GM23338 (cell line): ENCODE measurements around the gene PPIF. TPM values are rescaled to one million over a fixed set of nuclear protein-coding genes. Genes with fewer than 3 reads are reported as not detected.

Source experiments
- ATAC-seq: fragments of 200-7000 bp; cut with Tn5 transposase; 3 replicates; pipeline ENCODE4 v1.9.1; 2020
- DNase-seq: peaks from one replicate; pipeline ENCODE4 v3.0.0-alpha.2; 2015; ENCODE audit warnings: low spot score
- H2AFZ ChIP-seq: fragments of 200-600 bp; sonication (generic); 2 replicates; pipeline ENCODE4 v1.8.0; 2016; ENCODE audit warnings: antibody characterized with exemption, mild to moderate bottlenecking, moderate library complexity
- H3F3A ChIP-seq: fragments of 200-600 bp; sonication (generic); replicated peaks from 2 replicates; pipeline ENCODE4 v1.8.0; 2017; ENCODE audit warnings: antibody characterized with exemption, mixed run types, low read depth
- H3K27ac ChIP-seq: fragments of 200-600 bp; sonication (generic); 2 replicates; pipeline ENCODE4 v1.6.1; 2016; ENCODE audit warnings: low read depth
- H3K27me3 ChIP-seq: fragments of 200-600 bp; sonication (generic); 2 replicates; pipeline ENCODE4 v1.8.0; 2016; ENCODE audit warnings: mild to moderate bottlenecking, mixed run types, moderate library complexity; ENCODE audit not compliant: insufficient read depth
- H3K36me3 ChIP-seq: fragments of 200-600 bp; sonication (generic); 2 replicates; pipeline ENCODE4 v1.8.0; 2016; ENCODE audit warnings: mild to moderate bottlenecking; ENCODE audit not compliant: insufficient read depth
- H3K4me1 ChIP-seq: fragments of 200-600 bp; sonication (generic); 2 replicates; pipeline ENCODE4 v1.8.0; 2016; ENCODE audit warnings: mild to moderate bottlenecking, moderate library complexity; ENCODE audit not compliant: insufficient read depth
- H3K4me2 ChIP-seq: fragments of 200-600 bp; sonication (generic); 2 replicates; pipeline ENCODE4 v1.7.1; 2017; ENCODE audit warnings: mixed run types
- H3K4me3 ChIP-seq: fragments of 200-600 bp; sonication (generic); 2 replicates; pipeline ENCODE4 v1.6.1; 2016; ENCODE audit warnings: mixed run types
- H3K79me2 ChIP-seq: fragments of 200-600 bp; sonication (generic); replicated peaks from 2 replicates; pipeline ENCODE4 v1.8.0; 2017; ENCODE audit warnings: mild to moderate bottlenecking; ENCODE audit not compliant: insufficient read depth
- H3K9me2 ChIP-seq: fragments of 200-600 bp; sonication (generic); 2 replicates; pipeline ENCODE4 v1.8.0; 2017; ENCODE audit not compliant: insufficient read depth
- H4K20me1 ChIP-seq: fragments of 200-600 bp; sonication (generic); replicated peaks from 2 replicates; pipeline ENCODE4 v1.8.0; 2017; ENCODE audit warnings: mild to moderate bottlenecking; ENCODE audit not compliant: insufficient read depth
- H3K27ac Mint-ChIP-seq: 2 replicates; pipeline ENCODE4 v1.8.0; 2020; ENCODE audit warnings: inconsistent platforms, mild to moderate bottlenecking, moderate library complexity, mixed read lengths
- H3K27me3 Mint-ChIP-seq: 3 replicates; pipeline ENCODE4 v1.8.0; 2022; ENCODE audit warnings: low read depth, mild to moderate bottlenecking, moderate library complexity, mixed read lengths, inconsistent platforms; ENCODE audit not compliant: insufficient read depth, poor library complexity
- H3K36me3 Mint-ChIP-seq: 3 replicates; pipeline ENCODE4 v1.8.0; 2021; ENCODE audit warnings: low read depth, mild to moderate bottlenecking, inconsistent platforms, moderate library complexity, mixed read lengths
- H3K4me1 Mint-ChIP-seq: 3 replicates; pipeline ENCODE4 v1.8.0; 2020; ENCODE audit warnings: mild to moderate bottlenecking, inconsistent platforms, mixed read lengths
- H3K4me3 Mint-ChIP-seq: 3 replicates; pipeline ENCODE4 v1.8.0; 2021; ENCODE audit warnings: moderate library complexity, mild to moderate bottlenecking, inconsistent platforms, mixed read lengths
- H3K9me3 Mint-ChIP-seq: 3 replicates; pipeline ENCODE4 v1.8.0; 2020; ENCODE audit warnings: moderate library complexity, mild to moderate bottlenecking, inconsistent platforms, mixed read lengths
- ETS1 ChIP-seq: IDR thresholded peaks from 2 replicates; pipeline ENCODE4 v1.6.1; 2016; ENCODE audit warnings: antibody characterized with exemption
- EZH2 ChIP-seq: fragments of 200-600 bp; sonication (generic); IDR thresholded peaks from one replicate; pipeline ENCODE4 v1.8.0; 2017; ENCODE audit warnings: antibody characterized with exemption, mild to moderate bottlenecking, low read depth; ENCODE audit not compliant: unreplicated experiment
- JUNB ChIP-seq: IDR thresholded peaks from one replicate; pipeline ENCODE4 v1.6.1; 2016; ENCODE audit warnings: antibody characterized with exemption; ENCODE audit not compliant: unreplicated experiment
- NANOG ChIP-seq: IDR thresholded peaks from 2 replicates; pipeline ENCODE4 v1.6.1; 2016; ENCODE audit warnings: antibody characterized with exemption, borderline replicate concordance
- POLR2AphosphoS5 ChIP-seq: IDR thresholded peaks from 2 replicates; pipeline ENCODE4 v1.6.1; 2016; ENCODE audit warnings: antibody characterized with exemption, low read depth
- REST ChIP-seq: IDR thresholded peaks from one replicate; pipeline ENCODE4 v1.6.1; 2018; ENCODE audit warnings: antibody characterized with exemption; ENCODE audit not compliant: unreplicated experiment
- STAT1 ChIP-seq: IDR thresholded peaks from one replicate; pipeline ENCODE4 v1.6.1; 2016; ENCODE audit warnings: antibody characterized with exemption; ENCODE audit not compliant: unreplicated experiment
- ZNF462 ChIP-seq: fragments of 250-450 bp; sonication (Bioruptor Pico); IDR thresholded peaks from 2 replicates; pipeline ENCODE4 v1.5.0; 2020; ENCODE audit warnings: mild to moderate bottlenecking, moderate library complexity
- polyA plus RNA-seq: library from polyadenylated mRNA; unstranded; fragments of >200 nt; fragmentation: Nextera tagmentation; extraction: Ambion mirVana; gene quantifications from 2 replicates; pipeline ENCODE4 v1.2.1, GENCODE V29; 2016
- total RNA-seq: library from RNA; depleted of rRNA; stranded (reverse); fragments of >200 nt; shearing (Covaris generic); gene quantifications from 2 replicates; pipeline ENCODE4 v1.2.3, GENCODE V29; 2014

PPIF gene
- total and polyA plus RNA-seq, 2 experiments from 2014 or later, result 32.1 to 43.6 TPM

- TF ChIP-seq ZNF462 (CRISPR knock-in tag), result no peak
- TF ChIP-seq POLR2AphosphoS5, result no peak
- TF ChIP-seq JUNB, result no peak
Measured at GRCh38 chr10:79349072-79349491, 1.8 kb downstream of the PPIF start (continued).

GRCh38 chr10:79349766-79350406, 2.6 kb downstream of the PPIF start:
- H3K27ac Mint-ChIP-seq, result no peak overlapping the region
- ATAC-seq, result no peak

More at GRCh38 chr10:79349766-79350406, 2.6 kb downstream of the PPIF start:
- Histone ChIP-seq H3K79me2 (peaks cover 11% of the 10 kb centered on the region), H3K27ac (no peak overlapping the region), H3F3A (peaks cover 7% of the 10 kb centered on the region), H4K20me1 (peaks cover 16% of the 10 kb centered on the region; the same call in 1 of the 2 replicates), H3K9me2 (no peaks in the 10 kb centered on the region), H3K4me3 (no peak overlapping the region), H3K36me3 (no peaks in the 10 kb centered on the region; the same call in 1 of the 2 replicates), H3K27me3 (no peaks in the 10 kb centered on the region), H3K4me2 (no peak overlapping the region), H3K4me1 (peaks cover 7% of the 10 kb centered on the region), H2AFZ (no peak overlapping the region)
- peaks cover 57% of the 10 kb centered on the region for H3K36me3 Mint-ChIP-seq
- H3K4me3 Mint-ChIP-seq, result no peak overlapping the region
- peaks cover 11% of the 10 kb centered on the region; the same call in 1 of the 3 replicates for H3K4me1 Mint-ChIP-seq
- no peaks in the 10 kb centered on the region for H3K9me3 Mint-ChIP-seq
- DNase-seq, result no peak
- TF ChIP-seq STAT1, result no peak
- TF ChIP-seq JUNB, result no peak
- TF ChIP-seq ETS1, result no peak
- TF ChIP-seq REST, result no peak
- no peak for TF ChIP-seq NANOG
- TF ChIP-seq POLR2AphosphoS5, result no peak
- no peak for TF ChIP-seq EZH2
- H3K27me3 Mint-ChIP-seq, result peaks cover 3% of the 10 kb centered on the region
